Choroid plexus epithelial cell (primary cell): ENCODE measurements around the gene HAX1.
"Not testable (repeated sequence)": the region's sequence is repeated elsewhere in the genome, so short reads cannot be mapped to it uniquely, and the experiment has no call there.

ENCODE experiments used
- DNase-seq: peaks from one replicate; pipeline ENCODE4 v3.0.0-alpha.2; 2010; ENCODE audit warnings: low read depth
- H3K4me3 ChIP-seq: 2 replicates; pipeline ENCODE4 v1.5.1; 2011; ENCODE audit warnings: low read depth, mild to moderate bottlenecking, control low read depth, low read length, moderate library complexity
- CTCF ChIP-seq: conservative IDR thresholded peaks from 2 replicates; pipeline ENCODE4 v1.5.1; 2011; ENCODE audit warnings: low read depth, mild to moderate bottlenecking, control low read depth, inconsistent platforms, low read length, moderate library complexity

Gene HAX1

GRCh38 chr1:154260127-154260526 is 12.3 kb upstream of the HAX1 start:
- DNase-seq = no peak
- no peak overlapping the region for H3K4me3 ChIP-seq
- TF ChIP-seq CTCF = no peak

- H3K4me3 ChIP-seq = no peak overlapping the region
- TF ChIP-seq CTCF = no peak
- no peak for DNase-seq
Observed at GRCh38 chr1:154263465-154264332, 8.7 kb upstream of the HAX1 start.

- no peak for TF ChIP-seq CTCF
- DNase-seq = no peak
- H3K4me3 ChIP-seq = no peak overlapping the region
Observed at GRCh38 chr1:154264454-154264853, 8.0 kb upstream of the HAX1 start.

- H3K4me3 ChIP-seq = no peak overlapping the region
- no peak for TF ChIP-seq CTCF
- DNase-seq = no peak
Observed at GRCh38 chr1:154265586-154265985, 6.8 kb upstream of the HAX1 start.

GRCh38 chr1:154270833-154271232 is 1.6 kb upstream of the HAX1 start:
- TF ChIP-seq CTCF = no peak
- DNase-seq = no peak
- no peak overlapping the region for H3K4me3 ChIP-seq

GRCh38 chr1:154272999-154273563 is 652 bp downstream of the HAX1 start:
- peak overlapping the region; percentile 92 for H3K4me3 ChIP-seq
- TF ChIP-seq CTCF = no peak
- no peak for DNase-seq

- peak; percentile 41 for TF ChIP-seq CTCF
- no peak for DNase-seq
- no peak overlapping the region for H3K4me3 ChIP-seq
Observed at GRCh38 chr1:154276797-154277196, 4.4 kb downstream of the HAX1 start.

GRCh38 chr1:154287591-154287990 is 15.2 kb downstream of the HAX1 start:
- not testable (repeated sequence) for H3K4me3 ChIP-seq, DNase-seq
